Kidney (tissue), 14 donors: ENCODE data around the gene SETD1B. TPM values are rescaled to one million over a fixed set of nuclear protein-coding genes. Genes with fewer than 3 reads are reported as not detected.

Source experiments
- DNase-seq, 5 donors: peaks; one replicate each; pipeline ENCODE4 v3.0.0-alpha.2; 2013 to 2020
- FAIRE-seq: peaks from 2 replicates; lab custom pipeline; 2012; peaks lifted over from hg19 to GRCh38; lab: Jason Lieb, UNC
- H3K27ac ChIP-seq, 2 donors: one replicate each; pipeline ENCODE4 v1.7.0; 2013; ENCODE audit warnings: low read depth in 2 of 2, low read length in 2 of 2, inconsistent platforms in 1 of 2
- H3K27me3 ChIP-seq: one replicate; pipeline ENCODE4 v1.7.1; 2013; ENCODE audit warnings: low read length, inconsistent platforms; ENCODE audit not compliant: control insufficient read depth, insufficient read depth
- H3K36me3 ChIP-seq, 3 donors: one replicate each; pipeline versions ENCODE4 v1.7.0 to v1.7.1; 2013; ENCODE audit warnings: low read length in 3 of 3, control low read depth in 1 of 3, inconsistent platforms in 1 of 3; ENCODE audit not compliant: insufficient read depth in 3 of 3, control insufficient read depth in 2 of 3
- H3K4me1 ChIP-seq, 3 donors: one replicate each; pipeline versions ENCODE4 v1.7.0 to v1.7.1; 2013; ENCODE audit warnings: low read length in 3 of 3, inconsistent platforms in 1 of 3, low read depth in 1 of 3; ENCODE audit not compliant: control insufficient read depth in 2 of 3, insufficient read depth in 2 of 3
- H3K4me3 ChIP-seq, 3 donors: one replicate each; pipeline versions ENCODE4 v1.7.0 to v1.8.1; 2013; ENCODE audit warnings: low read length in 3 of 3, control low read depth in 1 of 3, inconsistent platforms in 1 of 3
- H3K9ac ChIP-seq, 3 donors: one replicate each; pipeline versions ENCODE4 v1.7.0 to v1.7.1; 2013; ENCODE audit warnings: low read length in 3 of 3, control low read depth in 1 of 3, inconsistent platforms in 1 of 3
- H3K9me3 ChIP-seq, 3 donors: one replicate each; pipeline versions ENCODE4 v1.7.0 to v1.7.1; 2013; ENCODE audit warnings: low read length in 3 of 3, control low read depth in 1 of 3, inconsistent platforms in 1 of 3; ENCODE audit not compliant: control insufficient read depth in 2 of 3, insufficient read depth in 1 of 3
- CTCF ChIP-seq: IDR thresholded peaks from 3 replicates; pipeline ENCODE4 v1.5.1; 2012; ENCODE audit warnings: mild to moderate bottlenecking, moderate library complexity, borderline replicate concordance; ENCODE audit not compliant: insufficient read depth; ENCODE audit errors: extremely low read depth
- intact Hi-C: fragments of 100-400 bp; cut with DNase I; formaldehyde crosslinking; loops from one replicate; pipeline ENCODE4 v1.11.1; 2022
- polyA plus RNA-seq: library from polyadenylated mRNA; stranded (reverse); fragments of 350-450 nt; fragmentation: Illumina TruSeq; extraction: RNeasy Lipid Tissue Mini Kit (QIAGEN cat#74804); gene quantifications from one replicate; pipeline ENCODE4 v1.2.3, GENCODE V29; 2014; ENCODE audit warnings: low read depth, low replicate concordance; ENCODE audit not compliant: insufficient read depth
- total RNA-seq: library from RNA; stranded (reverse); fragmentation: NEBNext Ultra II Directional; extraction: Animal tissue kit (Norgen Biotek cat#: 25700); gene quantifications from one replicate; pipeline ENCODE4 v1.2.1, GENCODE V29; 2021
- donor health status: control.
- donor health status: control.
- donor health status: control.
- donor health status: control.
- donor health status: control.
- donor health status: DM: yes; HTN: yes; CAD: no.
- donor health status: Normal renal cell carcinoma (clear cell type).

The SETD1B gene
- total and polyA plus RNA-seq, 2 donors from 2014 or later = 3.5 to 34.5 TPM

- H3K4me1 ChIP-seq = peaks cover 0 to 2% (median 0%) of the 10 kb centered on the region in 3 donors
- DNase-seq (no peak), FAIRE-seq (no peak)
- no peak overlapping the region for H3K27ac ChIP-seq
- no peak overlapping the region for H3K9ac ChIP-seq
- H3K4me3 ChIP-seq = no peak overlapping the region
- no peak for TF ChIP-seq CTCF
- H3K36me3 ChIP-seq = peaks cover 4 to 36% (median 22%) of the 10 kb centered on the region in 3 donors
- no peaks in the 10 kb centered on the region for H3K9me3 ChIP-seq
- intact Hi-C loops = no loop called here
- no peaks in the 10 kb centered on the region for H3K27me3 ChIP-seq
Measured at GRCh38 chr12:121828306-121828705, 24.5 kb downstream of the SETD1B start.

GRCh38 chr12:121828826-121829225 is 25.0 kb downstream of the SETD1B start:
- intact Hi-C loops = no loop called here
- H3K36me3 ChIP-seq = peaks cover 4 to 33% (median 18%) of the 10 kb centered on the region in 3 donors
- H3K4me3 ChIP-seq = no peak overlapping the region
- H3K4me1 ChIP-seq = peaks cover 0 to 2% (median 0%) of the 10 kb centered on the region in 3 donors
- DNase-seq = no peak
- TF ChIP-seq CTCF = no peak
- H3K9me3 ChIP-seq = no peaks in the 10 kb centered on the region
- no peak overlapping the region for H3K27ac ChIP-seq
- H3K9ac ChIP-seq = no peak overlapping the region
- no peak for FAIRE-seq
- H3K27me3 ChIP-seq = no peaks in the 10 kb centered on the region

GRCh38 chr12:121829250-121829918 is 25.6 kb downstream of the SETD1B start:
- H3K4me3 ChIP-seq = no peak overlapping the region
- H3K36me3 ChIP-seq = peaks cover 2 to 29% (median 14%) of the 10 kb centered on the region in 3 donors
- no peak overlapping the region for H3K27ac ChIP-seq
- H3K4me1 ChIP-seq = peaks cover 0 to 2% (median 0%) of the 10 kb centered on the region in 3 donors
- no peak for FAIRE-seq
- H3K27me3 ChIP-seq = no peaks in the 10 kb centered on the region
- no peak for DNase-seq
- H3K9ac ChIP-seq = no peak overlapping the region
- TF ChIP-seq CTCF = no peak
- H3K9me3 ChIP-seq = no peaks in the 10 kb centered on the region
- intact Hi-C loops = no loop called here

DNA sequence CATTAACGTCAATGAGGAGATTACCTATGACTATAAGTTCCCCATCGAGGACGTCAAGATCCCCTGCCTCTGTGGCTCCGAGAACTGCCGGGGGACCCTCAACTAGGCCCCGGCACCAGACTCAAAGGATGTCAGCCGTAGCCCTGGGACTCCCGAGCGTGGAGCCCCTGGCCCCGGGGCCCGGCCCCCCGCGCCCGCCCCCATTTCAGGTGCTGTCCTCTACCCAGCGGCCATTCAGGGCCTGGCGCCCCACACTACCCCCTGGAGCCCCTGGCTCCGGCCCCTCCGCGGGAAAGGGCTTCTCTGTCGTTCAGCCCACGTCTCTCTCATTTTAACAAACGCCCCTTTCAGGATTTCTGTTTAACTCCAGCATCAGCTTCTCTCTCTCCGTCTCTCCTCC is 26.3 kb downstream of the SETD1B start:
- peaks cover 2 to 29% (median 14%) of the 10 kb centered on the region in 3 donors for H3K36me3 ChIP-seq
- no peak overlapping the region for H3K27ac ChIP-seq
- no peak overlapping the region for H3K9ac ChIP-seq
- no peaks in the 10 kb centered on the region for H3K27me3 ChIP-seq
- intact Hi-C loops = no loop called here
- no peaks in the 10 kb centered on the region for H3K9me3 ChIP-seq
- peaks cover 0 to 2% (median 0%) of the 10 kb centered on the region in 3 donors for H3K4me1 ChIP-seq
- DNase-seq (no peak), FAIRE-seq (no peak)
- no peak overlapping the region for H3K4me3 ChIP-seq
- TF ChIP-seq CTCF = no peak
